ENCODE data around the gene ZNF793.

ZNF793 gene

DNA sequence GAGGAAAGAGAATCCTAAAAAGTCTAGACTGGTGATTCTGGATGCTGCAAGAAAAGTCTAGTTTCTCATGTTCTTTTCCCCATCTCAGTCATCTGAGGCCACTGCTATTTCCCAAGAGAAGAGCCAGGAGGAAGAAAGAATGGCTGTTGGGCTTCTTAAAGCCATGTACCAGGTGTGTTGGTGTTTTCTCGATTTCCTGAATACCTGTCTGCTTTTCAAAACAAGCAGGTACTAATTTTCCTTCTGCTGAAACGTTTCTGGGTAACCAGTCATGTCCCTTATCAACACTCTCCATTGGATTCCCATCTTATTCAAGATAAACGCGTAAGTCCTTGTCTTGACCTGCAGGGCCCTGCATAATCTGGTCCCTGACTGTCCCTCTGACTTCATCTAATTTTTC is 36.5 kb upstream of the ZNF793 start:
- DNase-seq (ENCODE audit: extremely low spot score) = no peak
- ChIA-PET POLR2A (no interaction called here), CTCF (no interaction called here)

DNA sequence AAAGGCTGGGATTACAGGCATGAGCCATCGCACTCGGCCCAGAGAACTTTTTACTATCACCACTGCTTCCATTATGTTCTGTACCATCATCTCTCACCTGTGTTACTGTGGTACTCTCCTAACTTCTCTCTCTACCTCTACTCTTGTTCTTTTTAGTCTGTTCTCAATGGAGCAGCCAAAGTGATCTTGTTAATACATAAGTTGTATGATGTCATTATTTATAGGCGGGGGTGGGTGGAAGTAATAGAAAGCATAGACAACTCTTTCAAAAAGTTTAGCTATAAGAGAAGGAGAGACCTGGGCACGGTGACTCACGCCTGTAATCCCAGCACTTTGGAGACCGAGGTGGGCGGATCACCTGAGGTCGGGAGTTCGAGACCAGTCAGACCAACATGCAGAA is 34.6 kb upstream of the ZNF793 start:
- POLR2A ChIA-PET = no interaction called here
- TF ChIP-seq CTCF (IDR thresholded peaks at IDR 0.05; ENCODE audit: control extremely low read depth, extremely low read depth, low read depth, missing control alignments) = no peak
- DNase-seq (ENCODE audit: extremely low spot score) = no peak
- CTCF ChIA-PET = no interaction called here

More for the DNA sequence above, 36.5 kb upstream of the ZNF793 start:
- TF ChIP-seq CTCF (IDR thresholded peaks at IDR 0.05; ENCODE audit: control extremely low read depth, extremely low read depth, low read depth, missing control alignments) = no peak

GRCh38 chr19:37484406-37485168 is 22.2 kb upstream of the ZNF793 start:
- ChIA-PET CTCF (no interaction called here), POLR2A (no interaction called here)
- no peak for DNase-seq (ENCODE audit: extremely low spot score)
- no peak for TF ChIP-seq CTCF (IDR thresholded peaks at IDR 0.05; ENCODE audit: control extremely low read depth, extremely low read depth, low read depth, missing control alignments)

DNA sequence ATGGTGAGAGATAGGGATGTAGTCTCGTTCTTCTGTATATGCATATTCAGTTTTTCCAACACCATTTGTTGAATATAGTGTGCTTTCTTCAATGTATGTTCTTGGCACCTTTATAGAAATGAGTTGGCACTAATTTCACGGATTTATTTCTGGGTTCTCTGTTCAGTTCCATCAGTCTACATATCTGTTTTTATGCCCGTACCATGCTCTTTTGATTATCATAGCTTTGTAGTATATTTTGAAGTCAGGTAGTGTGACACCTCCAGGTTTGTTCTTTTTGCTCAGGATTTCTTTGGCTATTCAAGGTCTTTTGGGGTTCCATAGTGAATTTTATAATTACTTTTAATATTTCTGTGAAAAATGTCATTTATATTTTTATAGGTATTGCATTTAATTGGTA is 14.5 kb upstream of the ZNF793 start:
- DNase-seq (ENCODE audit: extremely low spot score) = no peak
- ChIA-PET CTCF (no interaction called here), POLR2A (no interaction called here)
- TF ChIP-seq CTCF (IDR thresholded peaks at IDR 0.05; ENCODE audit: control extremely low read depth, extremely low read depth, low read depth, missing control alignments) = no peak

- CTCF ChIA-PET = no interaction called here
- POLR2A ChIA-PET = interaction anchor here (0.6 kb wide), 1 partner anchor 88 kb away, joined by 3 read pairs; the partner anchor contains the start of genes ZNF540 and ZNF571
- peak; percentile 31 for DNase-seq (ENCODE audit: extremely low spot score)
- no peak for TF ChIP-seq CTCF (IDR thresholded peaks at IDR 0.05; ENCODE audit: control extremely low read depth, extremely low read depth, low read depth, missing control alignments)
Measured at GRCh38 chr19:37505958-37506386, 767 bp upstream of the ZNF793 start.

DNA sequence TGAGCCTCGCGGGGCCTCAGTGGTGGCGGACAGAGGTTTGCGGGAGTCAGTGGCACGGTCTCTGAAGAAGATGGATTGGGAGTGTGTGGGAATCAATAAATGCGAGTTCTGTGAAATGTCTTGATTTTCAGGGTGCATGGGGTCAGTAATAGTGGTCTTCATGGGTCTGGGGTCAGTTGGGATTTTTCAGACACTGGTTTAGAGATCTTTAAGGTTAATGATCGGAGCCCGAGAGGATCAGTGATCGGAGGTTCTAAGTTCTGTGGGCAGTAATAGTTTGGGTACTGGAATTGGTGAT is 377 bp downstream of the ZNF793 start:
- no peak for TF ChIP-seq CTCF (IDR thresholded peaks at IDR 0.05; ENCODE audit: control extremely low read depth, extremely low read depth, low read depth, missing control alignments)
- DNase-seq (ENCODE audit: extremely low spot score) = no peak
- CTCF ChIA-PET = no interaction called here
- POLR2A ChIA-PET = no interaction called here

All from GM10248 (cell line).